Activated CD4-positive, alpha-beta T cell treated with anti-CD3 and anti-CD28 coated beads, Interleukin-2, amount 50 U/mL, for 4 hours (primary cell): Measurements from ENCODE around the gene SLC1A7.
"Not testable (repeated sequence)": the region's sequence is repeated elsewhere in the genome, so short reads cannot be mapped to it uniquely, and the experiment has no call there.

ENCODE experiments used
- DNase-seq, 2 experiments: peaks; one replicate each; pipeline ENCODE4 v3.0.0-alpha.2; 2020

The SLC1A7 gene

DNA sequence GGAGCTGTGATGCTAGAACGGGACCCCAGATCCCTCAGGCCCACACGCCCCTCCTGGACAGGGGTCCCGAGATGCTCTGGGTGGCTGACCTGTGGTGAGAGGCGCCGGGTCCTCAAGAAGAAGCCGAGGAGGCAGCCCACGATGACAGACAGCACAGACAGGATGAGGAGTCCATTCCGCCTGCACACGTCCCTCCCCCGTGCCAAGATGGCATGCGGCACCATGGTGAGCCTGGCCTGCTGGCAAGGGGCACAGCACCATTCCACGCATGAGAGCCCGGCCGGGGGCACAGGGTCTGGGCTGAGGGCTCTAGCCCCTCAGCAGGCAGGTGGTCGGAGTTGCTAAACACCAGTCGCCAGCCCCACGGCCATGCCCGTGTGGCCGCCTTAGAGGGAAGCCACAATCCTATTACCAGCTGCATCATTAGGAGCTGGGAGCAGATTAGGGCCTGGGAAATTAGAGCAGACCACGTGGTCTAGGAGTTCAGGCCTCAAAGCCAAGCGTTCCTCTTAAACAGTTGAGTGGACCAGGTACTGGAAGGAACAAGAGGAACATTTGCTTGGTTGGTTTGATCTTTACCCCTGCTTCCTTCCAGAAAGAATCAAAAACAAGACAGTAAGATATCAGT, at the start of gene SLC1A7:
Gene SLC1A7, minus strand, starts transcription at position 413 of the 628 bp plus-strand sequence. Its CDS starts 189 bp downstream, at position 224.
- DNase-seq = no peak

GRCh38 chr1:53190210-53190611, 47.8 kb upstream of the SLC1A7 start:
- no peak for DNase-seq

GRCh38 chr1:53189061-53189460, 46.6 kb upstream of the SLC1A7 start:
- DNase-seq = no peak

GRCh38 chr1:53188099-53188498, 45.7 kb upstream of the SLC1A7 start:
- DNase-seq = no peak

GRCh38 chr1:53187401-53187800, 45.0 kb upstream of the SLC1A7 start:
- no peak for DNase-seq

DNA sequence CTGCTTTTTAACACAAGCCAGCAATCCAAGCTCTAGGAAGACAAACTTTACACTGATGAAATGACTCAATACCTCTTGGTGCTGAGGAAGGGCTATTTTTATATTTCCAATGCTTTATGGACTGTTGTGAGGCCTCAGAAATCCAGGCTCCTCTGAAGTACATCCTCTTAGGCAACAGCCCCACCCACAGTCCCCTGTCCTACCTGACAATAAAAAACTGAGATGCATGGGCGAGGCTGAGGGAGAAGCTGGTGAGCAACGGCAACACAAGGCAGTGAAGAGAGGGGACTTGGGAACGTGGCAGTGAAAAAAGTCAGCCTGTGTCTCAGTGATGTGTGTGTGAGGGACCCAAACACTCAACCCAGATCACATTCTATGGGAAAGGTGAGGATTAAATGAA, 44.1 kb upstream of the SLC1A7 start:
- DNase-seq = no peak

- DNase-seq = not testable (repeated sequence)
Measured at GRCh38 chr1:53185955-53186297, 43.5 kb upstream of the SLC1A7 start.

- DNase-seq = no peak
Measured at GRCh38 chr1:53183095-53183990, 40.9 kb upstream of the SLC1A7 start.

- no peak for DNase-seq
Measured at GRCh38 chr1:53182716-53183094, 40.3 kb upstream of the SLC1A7 start.

DNA sequence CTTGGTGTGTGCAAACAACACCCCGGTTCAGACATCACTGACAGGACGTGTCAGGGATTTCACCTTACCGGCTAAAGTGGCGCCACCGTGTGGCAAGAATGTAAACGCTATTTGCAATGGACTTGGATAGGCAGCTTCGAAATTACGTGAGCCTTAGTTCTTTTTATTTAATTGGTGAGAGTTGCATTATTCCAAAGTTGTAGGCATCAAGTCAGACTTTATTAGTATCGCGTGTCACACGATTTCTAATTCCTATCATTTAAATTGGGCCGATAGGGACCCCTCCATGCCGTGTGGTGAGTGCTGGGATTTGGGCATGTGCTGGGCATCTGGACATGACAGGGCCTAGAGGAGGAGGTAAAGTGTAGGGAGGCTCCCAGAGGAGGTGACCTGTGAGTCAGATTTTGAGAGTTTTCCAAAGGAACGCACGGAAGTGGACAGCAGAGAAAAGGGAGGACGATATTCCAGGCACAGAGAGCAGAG, 39.7 kb upstream of the SLC1A7 start:
- DNase-seq = peak; percentile 72 to 75

GRCh38 chr1:53180951-53181350, 38.5 kb upstream of the SLC1A7 start:
- DNase-seq = no peak

DNA sequence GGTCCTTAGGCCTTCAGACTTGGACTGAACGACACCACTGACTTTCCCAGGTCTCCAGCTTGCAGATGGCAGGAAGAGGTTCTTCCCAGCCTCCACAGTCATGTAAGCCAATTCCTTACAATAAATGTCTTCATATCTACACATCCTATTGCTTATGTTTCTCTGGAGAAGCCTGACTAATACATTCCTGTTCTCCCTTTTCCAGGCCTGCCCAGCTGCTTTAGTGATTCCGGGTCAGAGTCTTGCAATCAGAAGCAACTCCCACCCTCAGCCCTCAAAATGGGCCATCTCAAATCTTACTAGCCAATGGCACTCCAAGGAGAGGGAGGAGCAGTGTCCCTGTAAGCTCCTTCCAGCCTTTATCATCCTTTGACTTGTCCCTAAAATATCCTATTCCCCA, 37.8 kb upstream of the SLC1A7 start:
- DNase-seq = no peak

DNA sequence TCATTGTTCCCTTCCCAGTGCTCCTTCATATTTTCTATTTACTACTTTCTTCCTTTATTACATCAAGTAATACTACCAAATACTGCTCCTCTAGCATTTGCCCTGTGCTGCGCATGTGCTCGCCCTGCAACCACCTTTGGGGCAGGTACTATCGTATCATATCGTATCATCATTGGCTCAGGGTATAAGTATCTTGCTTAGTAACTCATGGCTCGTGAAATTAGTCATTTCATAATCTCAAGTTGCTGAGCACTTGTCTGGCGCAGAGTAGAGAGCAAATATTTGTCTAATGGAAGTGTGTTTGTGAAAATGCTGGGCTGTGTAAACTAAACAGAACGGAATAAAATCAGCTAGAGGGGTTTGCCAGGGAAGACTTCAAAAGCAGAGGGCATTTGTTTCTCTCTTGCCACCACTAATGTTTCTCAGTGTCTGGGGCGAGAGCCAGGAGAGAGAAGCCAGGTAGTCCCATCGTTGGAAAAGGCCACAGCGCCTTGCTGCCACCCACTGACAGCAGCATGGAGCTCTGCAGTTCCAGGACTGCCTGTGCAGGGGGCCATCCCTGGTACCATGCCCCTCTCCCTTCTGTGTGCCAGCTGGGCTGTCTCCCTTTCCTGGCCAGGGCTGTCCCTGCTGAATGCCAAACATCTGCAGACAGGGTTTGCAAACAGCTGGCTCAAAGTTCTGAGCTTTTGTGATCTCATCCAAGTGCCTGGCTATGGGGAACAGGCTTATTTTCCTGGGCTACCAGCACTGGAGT, 34.2 kb upstream of the SLC1A7 start:
- DNase-seq = no peak

DNA sequence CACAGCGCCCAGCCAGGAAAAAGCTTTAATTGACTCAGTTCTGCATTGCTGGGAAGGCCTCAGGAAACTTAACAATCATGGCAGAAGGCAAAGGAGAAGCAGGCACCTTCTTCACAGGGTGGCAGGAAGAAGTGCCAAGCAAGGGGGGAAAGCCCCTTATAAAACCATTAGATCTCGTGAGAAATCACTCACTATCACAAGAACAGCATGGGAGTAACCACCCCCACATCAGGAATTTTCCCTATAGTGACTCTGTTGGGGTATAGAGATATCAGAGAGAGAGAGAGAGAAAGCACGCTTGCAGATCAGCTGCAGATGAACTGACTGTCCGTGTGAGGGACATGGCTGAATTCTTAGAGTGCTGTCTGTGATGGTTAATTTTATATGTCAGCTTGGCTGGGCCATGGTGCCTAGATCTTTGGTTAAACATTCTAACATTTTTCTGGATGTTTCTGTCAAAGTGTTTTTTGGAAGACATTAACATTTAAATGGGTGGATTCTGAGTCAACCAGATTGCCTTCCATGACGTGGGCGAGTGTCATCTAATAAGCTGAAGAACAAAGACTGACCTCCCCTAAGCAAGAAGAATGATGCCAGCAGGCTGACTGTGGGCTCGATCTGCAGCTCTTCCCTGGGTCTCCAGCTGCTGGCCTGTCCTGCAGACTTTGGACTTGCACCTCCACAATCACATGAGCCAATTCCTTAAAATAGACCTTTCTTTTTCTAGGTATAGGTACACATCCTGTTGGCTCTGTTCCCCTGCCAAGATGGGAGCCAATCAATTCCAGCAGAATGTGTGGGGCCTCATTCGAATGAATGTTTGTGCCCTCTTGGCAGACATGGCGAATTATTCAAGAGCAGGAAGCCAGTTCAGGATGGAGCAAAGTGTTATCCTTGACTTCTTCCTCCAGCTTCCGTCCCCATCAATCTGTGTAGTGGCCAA, 32.8 kb upstream of the SLC1A7 start:
- DNase-seq = no peak

- no peak for DNase-seq
Measured at GRCh38 chr1:53172426-53173128, 30.1 kb upstream of the SLC1A7 start.

DNA sequence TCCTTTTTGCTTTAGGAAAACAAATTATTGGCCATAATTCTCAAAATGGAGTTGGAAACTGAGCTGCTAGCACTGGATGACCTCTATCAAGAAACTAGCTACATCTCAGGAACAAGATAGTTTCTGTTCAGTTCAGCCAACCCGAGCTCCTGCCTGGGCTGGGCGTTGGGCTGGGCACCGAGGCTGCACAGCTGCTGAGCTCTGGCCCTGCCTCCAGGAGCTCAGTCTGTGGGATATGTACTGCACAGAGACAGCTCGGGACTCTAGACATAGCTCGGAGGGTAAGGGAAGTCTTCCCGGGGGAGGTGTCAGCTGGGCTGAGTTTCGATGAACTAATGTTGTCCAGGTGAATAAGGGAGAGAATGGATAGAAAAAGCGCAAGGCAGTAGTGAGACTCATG, 24.5 kb upstream of the SLC1A7 start:
- no peak for DNase-seq

DNA sequence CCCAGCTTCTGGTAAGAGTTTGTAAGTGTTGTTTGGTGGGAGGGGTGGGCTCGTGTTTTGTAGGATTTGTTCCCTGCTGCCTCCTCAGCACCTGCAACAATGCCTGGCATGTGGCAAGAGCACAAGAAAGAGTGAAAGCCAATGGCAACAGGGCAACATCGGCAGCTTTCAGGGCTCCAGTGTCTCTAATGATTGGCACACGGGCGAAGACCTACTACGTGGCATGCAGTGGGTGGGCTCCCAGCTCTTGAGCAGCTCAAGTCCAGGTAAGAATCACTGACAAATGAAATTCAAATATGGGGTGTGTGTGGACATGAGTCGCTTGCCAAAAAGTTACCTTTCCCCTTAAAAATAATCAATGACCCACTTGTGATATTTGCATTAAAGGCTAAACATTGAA, 23.9 kb upstream of the SLC1A7 start:
- no peak for DNase-seq

DNA sequence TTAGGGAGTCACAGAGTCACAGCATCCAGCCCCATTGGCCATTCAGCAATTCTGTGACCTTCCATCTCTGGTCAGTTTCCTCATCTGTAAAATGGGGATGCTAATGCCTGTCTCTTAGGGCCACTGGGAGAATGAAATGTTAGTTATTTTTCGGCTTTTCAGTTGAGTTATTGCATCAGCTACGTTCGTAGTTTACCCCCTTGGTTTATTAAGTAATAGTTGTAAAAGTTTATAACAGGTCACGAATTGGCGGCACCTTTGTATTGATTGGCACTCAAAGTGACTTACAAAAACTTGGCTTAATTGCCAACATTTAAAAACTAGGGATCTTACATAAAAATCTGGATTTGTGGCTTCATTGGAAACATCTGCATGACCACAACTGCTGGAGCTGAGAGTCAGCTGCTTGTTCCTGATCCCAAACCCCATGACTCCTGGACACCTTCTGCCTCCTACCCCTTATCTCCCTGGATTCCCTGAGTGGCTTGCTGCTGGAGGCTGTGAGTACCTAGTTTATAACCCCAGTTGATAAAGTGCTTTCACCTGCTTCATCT, 23.0 kb upstream of the SLC1A7 start:
- DNase-seq = no peak

- no peak for DNase-seq
Measured at GRCh38 chr1:53163291-53163768, 20.9 kb upstream of the SLC1A7 start.

DNA sequence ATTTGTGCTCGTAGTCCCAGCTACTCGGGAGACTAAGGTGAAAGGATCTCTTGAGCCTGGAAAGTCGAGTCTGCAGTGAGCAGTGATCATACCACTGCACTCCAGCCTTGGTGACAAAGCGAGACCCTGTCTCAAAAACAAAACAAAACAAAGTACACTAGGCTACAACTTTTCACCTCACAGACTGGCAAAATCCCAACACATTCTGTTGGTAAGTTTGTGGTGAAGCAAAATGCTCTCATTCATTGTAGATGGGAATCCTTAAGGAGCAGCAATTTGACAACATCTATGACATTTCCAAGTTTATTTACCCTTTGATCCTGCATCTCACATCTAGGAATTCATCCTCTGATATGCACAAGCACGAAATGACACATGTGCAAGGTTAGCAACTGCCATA, 20.2 kb upstream of the SLC1A7 start:
- DNase-seq = no peak

DNA sequence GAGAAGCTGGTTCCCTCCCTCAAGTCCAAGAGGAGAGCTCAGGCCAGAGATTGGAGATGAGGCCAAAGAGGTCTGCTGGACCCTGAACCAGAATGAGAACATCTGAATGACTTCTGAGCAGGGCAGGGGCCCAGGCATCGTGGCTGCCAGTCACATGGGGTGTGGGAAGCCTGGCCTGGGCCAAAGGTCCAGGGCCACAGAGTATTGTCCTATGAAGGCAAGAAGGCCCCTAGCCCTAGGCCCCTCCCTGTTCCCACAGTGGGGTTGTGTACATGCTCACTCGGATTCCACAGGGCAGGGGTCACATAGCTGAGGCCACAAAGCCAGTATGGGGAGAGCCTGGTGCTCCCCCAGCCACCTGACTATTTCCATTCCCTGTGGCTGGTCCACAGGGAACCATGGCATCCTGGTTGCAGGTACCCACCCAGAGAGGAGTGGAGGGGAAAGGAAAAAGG, 18.5 kb upstream of the SLC1A7 start:
- DNase-seq = no peak
